ENCODE measurements around the gene NUP98. TPM values are rescaled to one million over a fixed set of nuclear protein-coding genes. Genes with fewer than 3 reads are reported as not detected.

NUP98 gene
- total and polyA plus RNA-seq, 2 of the 13 experiments (the other 11 are each of a cell fraction or from before 2014, with no cell fraction given): 76.6 to 85.3 TPM

DNA sequence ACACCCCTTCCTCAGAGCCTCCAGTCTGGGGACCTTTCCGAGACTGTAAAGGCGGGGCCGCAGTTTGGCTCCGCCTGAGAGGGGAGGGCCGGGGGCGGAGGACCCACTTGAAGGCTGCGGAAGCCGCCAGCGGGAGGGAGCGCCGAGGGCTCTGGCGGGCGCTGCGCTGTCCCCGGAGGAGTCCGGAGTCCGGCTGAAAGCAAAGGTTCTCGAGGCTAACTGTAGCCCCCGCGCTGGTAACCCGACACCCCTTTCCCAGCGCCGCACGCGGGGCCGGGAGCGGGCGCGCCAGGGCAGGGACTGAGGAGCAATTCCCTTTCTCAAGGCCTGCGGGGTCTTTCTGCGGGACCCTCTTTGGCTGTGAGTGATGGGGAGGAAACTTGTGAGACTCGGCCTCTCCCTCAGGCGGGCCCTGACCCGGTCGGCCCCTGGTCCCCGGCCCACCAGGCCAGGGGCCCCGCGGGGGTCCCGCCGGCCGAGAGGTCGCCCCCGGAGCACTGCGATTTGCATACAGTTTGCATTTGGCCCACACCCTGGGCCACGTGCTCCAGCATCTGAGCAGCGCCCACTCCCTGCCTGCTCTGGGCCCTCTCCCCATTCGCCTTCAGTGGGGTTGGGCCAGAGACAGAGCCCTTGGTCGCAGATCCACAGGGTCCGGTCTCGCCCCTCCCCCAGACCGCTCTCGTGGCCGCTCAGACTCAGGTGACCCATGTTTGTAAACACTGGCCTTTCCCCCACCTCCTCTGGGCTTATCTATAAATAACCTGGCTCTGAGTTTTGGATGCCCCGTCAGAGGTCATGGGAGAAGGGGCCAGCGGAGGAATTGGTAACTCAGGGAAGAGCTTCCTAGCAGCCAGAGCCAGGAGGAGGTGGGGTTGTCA, 155.0 kb downstream of the NUP98 start (continued):
- TF ChIP-seq ZNF652 (CRISPR knock-in tag; IDR thresholded peaks at IDR 0.05; ENCODE audit: borderline replicate concordance, low read depth) (no peak), ZNF382 (CRISPR knock-in tag; IDR thresholded peaks at IDR 0.05; ENCODE audit: borderline replicate concordance) (no peak), NR2F1 (CRISPR knock-in tag; IDR thresholded peaks at IDR 0.05) (no peak), ZSCAN30 (CRISPR knock-in tag; IDR thresholded peaks at IDR 0.05) (no peak), PHF21A (CRISPR knock-in tag; IDR thresholded peaks at IDR 0.05) (peak; percentile 74), ZFX (CRISPR knock-in tag; IDR thresholded peaks at IDR 0.05; ENCODE audit: low read depth) (peak; percentile 55), ZNF552 (CRISPR knock-in tag; IDR thresholded peaks at IDR 0.05; ENCODE audit: borderline replicate concordance) (no peak), NBN (conservative IDR thresholded peaks at IDR 0.05) (no peak), PRPF4 (IDR thresholded peaks at IDR 0.05; ENCODE audit: low read depth, low read length, poor library complexity, severe bottlenecking) (no peak), RCOR2 (CRISPR knock-in tag; IDR thresholded peaks at IDR 0.05) (no peak), ZNF451 (CRISPR knock-in tag; IDR thresholded peaks at IDR 0.05) (no peak), ATF7-NPFF (CRISPR knock-in tag; IDR thresholded peaks at IDR 0.05; ENCODE audit: low read depth) (no peak), MED13 (CRISPR knock-in tag; IDR thresholded peaks at IDR 0.05) (no peak), ZFP36L1 (CRISPR knock-in tag; IDR thresholded peaks at IDR 0.05) (no peak), FLYWCH1 (CRISPR knock-in tag; IDR thresholded peaks at IDR 0.05) (0 out of 2 replicates have a peak, but pooled peaks have one; percentile 43), ZNF703 (CRISPR knock-in tag; IDR thresholded peaks at IDR 0.05; ENCODE audit: borderline replicate concordance) (no peak), PHF8 (CRISPR knock-in tag; IDR thresholded peaks at IDR 0.05) (peak; percentile 35)
- TF ChIP-seq, protein P1, sequence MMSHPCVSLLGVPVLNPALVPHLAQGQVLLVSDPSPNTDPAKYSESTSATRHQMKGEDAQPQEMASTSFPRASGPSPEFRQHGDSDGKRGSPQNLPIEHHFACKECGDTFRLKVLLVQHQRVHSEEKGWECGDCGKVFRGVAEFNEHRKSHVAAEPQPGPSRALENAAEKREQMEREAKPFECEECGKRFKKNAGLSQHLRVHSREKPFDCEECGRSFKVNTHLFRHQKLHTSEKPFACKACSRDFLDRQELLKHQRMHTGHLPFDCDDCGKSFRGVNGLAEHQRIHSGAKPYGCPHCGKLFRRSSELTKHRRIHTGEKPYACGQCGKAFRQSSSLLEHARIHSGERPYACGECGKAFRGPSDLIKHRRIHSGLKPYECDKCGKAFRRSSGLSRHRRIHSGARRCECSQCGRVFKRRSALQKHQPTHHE (CRISPR knock-in tag; IDR thresholded peaks at IDR 0.05; ENCODE audit: borderline replicate concordance): no peak
- TF ChIP-seq, protein P2, sequence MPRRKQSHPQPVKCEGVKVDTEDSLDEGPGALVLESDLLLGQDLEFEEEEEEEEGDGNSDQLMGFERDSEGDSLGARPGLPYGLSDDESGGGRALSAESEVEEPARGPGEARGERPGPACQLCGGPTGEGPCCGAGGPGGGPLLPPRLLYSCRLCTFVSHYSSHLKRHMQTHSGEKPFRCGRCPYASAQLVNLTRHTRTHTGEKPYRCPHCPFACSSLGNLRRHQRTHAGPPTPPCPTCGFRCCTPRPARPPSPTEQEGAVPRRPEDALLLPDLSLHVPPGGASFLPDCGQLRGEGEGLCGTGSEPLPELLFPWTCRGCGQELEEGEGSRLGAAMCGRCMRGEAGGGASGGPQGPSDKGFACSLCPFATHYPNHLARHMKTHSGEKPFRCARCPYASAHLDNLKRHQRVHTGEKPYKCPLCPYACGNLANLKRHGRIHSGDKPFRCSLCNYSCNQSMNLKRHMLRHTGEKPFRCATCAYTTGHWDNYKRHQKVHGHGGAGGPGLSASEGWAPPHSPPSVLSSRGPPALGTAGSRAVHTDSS (CRISPR knock-in tag; conservative IDR thresholded peaks at IDR 0.05): no peak
- TF ChIP-seq, protein P3, sequence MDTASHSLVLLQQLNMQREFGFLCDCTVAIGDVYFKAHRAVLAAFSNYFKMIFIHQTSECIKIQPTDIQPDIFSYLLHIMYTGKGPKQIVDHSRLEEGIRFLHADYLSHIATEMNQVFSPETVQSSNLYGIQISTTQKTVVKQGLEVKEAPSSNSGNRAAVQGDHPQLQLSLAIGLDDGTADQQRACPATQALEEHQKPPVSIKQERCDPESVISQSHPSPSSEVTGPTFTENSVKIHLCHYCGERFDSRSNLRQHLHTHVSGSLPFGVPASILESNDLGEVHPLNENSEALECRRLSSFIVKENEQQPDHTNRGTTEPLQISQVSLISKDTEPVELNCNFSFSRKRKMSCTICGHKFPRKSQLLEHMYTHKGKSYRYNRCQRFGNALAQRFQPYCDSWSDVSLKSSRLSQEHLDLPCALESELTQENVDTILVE (CRISPR knock-in tag; IDR thresholded peaks at IDR 0.05): no peak
- TF ChIP-seq, protein P4, sequence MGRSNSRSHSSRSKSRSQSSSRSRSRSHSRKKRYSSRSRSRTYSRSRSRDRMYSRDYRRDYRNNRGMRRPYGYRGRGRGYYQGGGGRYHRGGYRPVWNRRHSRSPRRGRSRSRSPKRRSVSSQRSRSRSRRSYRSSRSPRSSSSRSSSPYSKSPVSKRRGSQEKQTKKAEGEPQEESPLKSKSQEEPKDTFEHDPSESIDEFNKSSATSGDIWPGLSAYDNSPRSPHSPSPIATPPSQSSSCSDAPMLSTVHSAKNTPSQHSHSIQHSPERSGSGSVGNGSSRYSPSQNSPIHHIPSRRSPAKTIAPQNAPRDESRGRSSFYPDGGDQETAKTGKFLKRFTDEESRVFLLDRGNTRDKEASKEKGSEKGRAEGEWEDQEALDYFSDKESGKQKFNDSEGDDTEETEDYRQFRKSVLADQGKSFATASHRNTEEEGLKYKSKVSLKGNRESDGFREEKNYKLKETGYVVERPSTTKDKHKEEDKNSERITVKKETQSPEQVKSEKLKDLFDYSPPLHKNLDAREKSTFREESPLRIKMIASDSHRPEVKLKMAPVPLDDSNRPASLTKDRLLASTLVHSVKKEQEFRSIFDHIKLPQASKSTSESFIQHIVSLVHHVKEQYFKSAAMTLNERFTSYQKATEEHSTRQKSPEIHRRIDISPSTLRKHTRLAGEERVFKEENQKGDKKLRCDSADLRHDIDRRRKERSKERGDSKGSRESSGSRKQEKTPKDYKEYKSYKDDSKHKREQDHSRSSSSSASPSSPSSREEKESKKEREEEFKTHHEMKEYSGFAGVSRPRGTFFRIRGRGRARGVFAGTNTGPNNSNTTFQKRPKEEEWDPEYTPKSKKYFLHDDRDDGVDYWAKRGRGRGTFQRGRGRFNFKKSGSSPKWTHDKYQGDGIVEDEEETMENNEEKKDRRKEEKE (IDR thresholded peaks at IDR 0.05): no peak
- TF ChIP-seq, protein P5, sequence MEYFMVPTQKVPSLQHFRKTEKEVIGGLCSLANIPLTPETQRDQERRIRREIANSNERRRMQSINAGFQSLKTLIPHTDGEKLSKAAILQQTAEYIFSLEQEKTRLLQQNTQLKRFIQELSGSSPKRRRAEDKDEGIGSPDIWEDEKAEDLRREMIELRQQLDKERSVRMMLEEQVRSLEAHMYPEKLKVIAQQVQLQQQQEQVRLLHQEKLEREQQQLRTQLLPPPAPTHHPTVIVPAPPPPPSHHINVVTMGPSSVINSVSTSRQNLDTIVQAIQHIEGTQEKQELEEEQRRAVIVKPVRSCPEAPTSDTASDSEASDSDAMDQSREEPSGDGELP (IDR thresholded peaks at IDR 0.05; ENCODE audit: borderline replicate concordance, low read depth): no peak
